IMR-90 (cell line): ENCODE data around the gene SF3B1. TPM values are rescaled to one million over a fixed set of nuclear protein-coding genes. Genes with fewer than 3 reads are reported as not detected.

ENCODE experiments used
- ATAC-seq: fragments of 200-7000 bp; cut with Tn5 transposase; 2 replicates; pipeline ENCODE4 v1.9.1; 2020; ENCODE audit warnings: low read depth, mild to moderate bottlenecking, moderate library complexity
- BruUV-seq: library from RNA; stranded (reverse); fragments of 400-500 nt; replicated peaks from 2 replicates; lab custom pipeline; 2021; lab: Mats Ljungman, UMichigan
- CTCF ChIA-PET: fragments of 300-600 bp; formaldehyde crosslinking; extraction: SDS; loops from one replicate; lab custom pipeline; 2021; ENCODE audit warnings: antibody characterized with exemption; lab: Yijun Ruan, JAX
- POLR2A ChIA-PET: fragments of 300-600 bp; sonication (Branson Sonifier 250); formaldehyde crosslinking; loops from one replicate; lab custom pipeline; 2022; ENCODE audit warnings: antibody characterized with exemption; ENCODE audit not compliant: unreplicated experiment; lab: Charles Lee
- DNase-seq: peaks from one replicate; pipeline ENCODE4 v3.0.0; 2013
- H2AFZ ChIP-seq: replicated peaks from 2 replicates; pipeline ENCODE3; 2013; ENCODE audit warnings: low read length, mild to moderate bottlenecking; ENCODE audit not compliant: poor library complexity
- H2AK5ac ChIP-seq: 2 replicates; pipeline ENCODE4 v1.6.1; 2013; ENCODE audit warnings: low read depth, low read length, inconsistent platforms
- H2AK9ac ChIP-seq: replicated peaks from 2 replicates; pipeline ENCODE3; 2013; ENCODE audit warnings: mild to moderate bottlenecking, low read depth, low read length, moderate library complexity; ENCODE audit not compliant: poor library complexity
- H2BK120ac ChIP-seq: 2 replicates; pipeline ENCODE4 v1.6.1; 2013; ENCODE audit warnings: low read depth, low read length, inconsistent platforms
- H2BK15ac ChIP-seq: 3 replicates; pipeline ENCODE4 v1.6.1; 2013; ENCODE audit warnings: low read depth, low read length, inconsistent platforms
- H2BK20ac ChIP-seq: 2 replicates; pipeline ENCODE4 v1.6.1; 2013; ENCODE audit warnings: low read depth, mild to moderate bottlenecking, inconsistent platforms, low read length, moderate library complexity
- H2BK5ac ChIP-seq: 2 replicates; pipeline ENCODE4 v1.6.1; 2013; ENCODE audit warnings: mild to moderate bottlenecking, low read depth, low read length, inconsistent platforms; ENCODE audit not compliant: poor library complexity, severe bottlenecking
- H3K14ac ChIP-seq: replicated peaks from 2 replicates; pipeline ENCODE4 v1.6.1; 2013; ENCODE audit warnings: low read depth, low read length, inconsistent platforms
- H3K18ac ChIP-seq: 2 replicates; pipeline ENCODE4 v1.6.1; 2013; ENCODE audit warnings: low read depth, low read length, control low read depth
- H3K23ac ChIP-seq: 2 replicates; pipeline ENCODE4 v1.6.1; 2013; ENCODE audit warnings: low read depth, low read length, inconsistent platforms
- H3K27ac ChIP-seq: 2 replicates; pipeline ENCODE4 v1.5.1; 2013; ENCODE audit warnings: mild to moderate bottlenecking, control low read depth, low read length; ENCODE audit not compliant: insufficient read depth
- H3K27me3 ChIP-seq: 2 replicates; pipeline ENCODE4 v1.6.1; 2013; ENCODE audit warnings: low read length; ENCODE audit not compliant: control insufficient read depth, insufficient read depth
- H3K36me3 ChIP-seq: 2 replicates; pipeline ENCODE4 v1.6.1; 2013; ENCODE audit warnings: low read length, mixed read lengths; ENCODE audit not compliant: control insufficient read depth, insufficient read depth
- H3K4ac ChIP-seq: 2 replicates; pipeline ENCODE4 v1.6.1; 2013; ENCODE audit warnings: low read depth, low read length, inconsistent platforms
- H3K4me1 ChIP-seq: 2 replicates; pipeline ENCODE4 v1.6.1; 2013; ENCODE audit warnings: low read length, mixed read lengths; ENCODE audit not compliant: control insufficient read depth, insufficient read depth
- H3K4me2 ChIP-seq: 2 replicates; pipeline ENCODE4 v1.6.1; 2013; ENCODE audit warnings: low read depth, mild to moderate bottlenecking, control low read depth, low read length, moderate library complexity
- H3K4me3 ChIP-seq: 2 replicates; pipeline ENCODE4 v1.5.1; 2013; ENCODE audit warnings: low read depth, mild to moderate bottlenecking, control low read depth, low read length, moderate library complexity; ENCODE audit not compliant: insufficient read depth
- H3K56ac ChIP-seq: 2 replicates; pipeline ENCODE4 v1.6.1; 2013; ENCODE audit warnings: low read length, inconsistent platforms; ENCODE audit not compliant: insufficient read depth; ENCODE audit errors: extremely low read depth
- H3K79me1 ChIP-seq, 2 experiments: 2 replicates each; pipeline ENCODE4 v1.6.1; 2013; ENCODE audit warnings: low read length in 2 of 2, inconsistent platforms in 1 of 2, low read depth in 1 of 2
- H3K9ac ChIP-seq: 2 replicates; pipeline ENCODE4 v1.6.1; 2013; ENCODE audit warnings: low read depth, low read length, control low read depth
- H3K9me1 ChIP-seq: 2 replicates; pipeline ENCODE4 v1.6.1; 2013; ENCODE audit warnings: low read length, inconsistent platforms; ENCODE audit not compliant: insufficient read depth
- H3K9me3 ChIP-seq: 2 replicates; pipeline ENCODE4 v1.6.1; 2013; ENCODE audit warnings: low read length; ENCODE audit not compliant: control insufficient read depth, insufficient read depth
- H4K20me1 ChIP-seq: 2 replicates; pipeline ENCODE4 v1.6.1; 2013; ENCODE audit warnings: low read length, inconsistent platforms; ENCODE audit not compliant: insufficient read depth
- H4K5ac ChIP-seq: 2 replicates; pipeline ENCODE4 v1.6.1; 2013; ENCODE audit warnings: mild to moderate bottlenecking, low read depth, low read length, control low read depth
- H4K8ac ChIP-seq, 2 experiments: 2 replicates each; pipeline ENCODE4 v1.6.1; 2013; ENCODE audit warnings: low read depth in 2 of 2, low read length in 2 of 2, control low read depth in 1 of 2, inconsistent platforms in 1 of 2
- H4K91ac ChIP-seq: 2 replicates; pipeline ENCODE4 v1.6.1; 2013; ENCODE audit warnings: low read depth, low read length, inconsistent platforms; ENCODE audit not compliant: insufficient read depth
- BHLHE40 ChIP-seq: fragments of 150-350 bp; IDR thresholded peaks from 2 replicates; pipeline ENCODE4 v1.6.1; 2016; ENCODE audit warnings: mild to moderate bottlenecking, low read depth, low read length
- CEBPB ChIP-seq: IDR thresholded peaks from 2 replicates; pipeline ENCODE4 v1.6.1; 2012; ENCODE audit warnings: low read depth, low read length, improper control_type of control experiment
- CHD1 ChIP-seq: IDR thresholded peaks from 2 replicates; pipeline ENCODE4 v1.6.1; 2012; ENCODE audit warnings: low read depth, low read length, improper control_type of control experiment
- CTCF ChIP-seq: conservative IDR thresholded peaks from 2 replicates; pipeline ENCODE4 v1.5.1; 2012; ENCODE audit warnings: mild to moderate bottlenecking, low read depth, low read length, improper control_type of control experiment
- ELK1 ChIP-seq: fragments of 150-350 bp; IDR thresholded peaks from 2 replicates; pipeline ENCODE4 v1.6.1; 2016; ENCODE audit warnings: low read depth, mild to moderate bottlenecking, low read length, moderate library complexity, borderline replicate concordance
- FOS ChIP-seq: fragments of 150-350 bp; IDR thresholded peaks from 2 replicates; pipeline ENCODE4 v1.6.1; 2016; ENCODE audit warnings: low read depth, low read length
- MAFK ChIP-seq: IDR thresholded peaks from 2 replicates; pipeline ENCODE4 v1.6.1; 2012; ENCODE audit warnings: low read depth, low read length, improper control_type of control experiment
- MAZ ChIP-seq: IDR thresholded peaks from 2 replicates; pipeline ENCODE4 v1.6.1; 2012; ENCODE audit warnings: low read depth, mild to moderate bottlenecking, low read length, improper control_type of control experiment, moderate library complexity, borderline replicate concordance
- MXI1 ChIP-seq: IDR thresholded peaks from 2 replicates; pipeline ENCODE4 v1.6.1; 2012; ENCODE audit warnings: low read depth, mild to moderate bottlenecking, low read length, moderate library complexity, borderline replicate concordance
- NFE2L2 ChIP-seq: fragments of 150-350 bp; IDR thresholded peaks from 2 replicates; pipeline ENCODE4 v1.6.1; 2016; ENCODE audit warnings: low read depth, mild to moderate bottlenecking, low read length
- POLR2A ChIP-seq: IDR thresholded peaks from 2 replicates; pipeline ENCODE4 v1.6.1; 2012; ENCODE audit warnings: mild to moderate bottlenecking, low read depth, low read length
- RCOR1 ChIP-seq: IDR thresholded peaks from 2 replicates; pipeline ENCODE4 v1.6.1; 2012; ENCODE audit warnings: mild to moderate bottlenecking, low read length, improper control_type of control experiment; ENCODE audit not compliant: insufficient replicate concordance
- RFX5 ChIP-seq: IDR thresholded peaks from 2 replicates; pipeline ENCODE4 v1.8.0; 2012; ENCODE audit warnings: low read depth, mild to moderate bottlenecking, low read length, moderate library complexity
- SMC3 ChIP-seq: fragments of 150-350 bp; IDR thresholded peaks from 2 replicates; pipeline ENCODE4 v1.6.1; 2016; ENCODE audit warnings: low read depth, mild to moderate bottlenecking, antibody characterized with exemption, low read length, moderate library complexity
- USF2 ChIP-seq: fragments of 150-350 bp; IDR thresholded peaks from 2 replicates; pipeline ENCODE4 v1.6.1; 2017; ENCODE audit warnings: mild to moderate bottlenecking, antibody characterized with exemption, low read length, low read depth
- WGBS, 2 experiments: methylation state at CpG; one replicate each; pipeline versions ENCODE4 v1.1.5 to v1.1.7; 2013; ENCODE audit warnings: missing lambda C conversion rate in 2 of 2; ENCODE audit not compliant: insufficient read length in 1 of 2; ENCODE audit errors: extremely low coverage in 2 of 2; 5-methylcytosine and 5-hydroxymethylcytosine counted together
- dilution Hi-C: fragments of 300-500 bp; cut with HindIII; formaldehyde crosslinking; loops from one replicate; pipeline ENCODE4 v1.14.3; 2018; ENCODE audit warnings: low sequenced_read_pairs; ENCODE audit not compliant: unreplicated experiment
- in situ Hi-C: fragments of 300-500 bp; cut with MboI; formaldehyde crosslinking; loops from 3 replicates; pipeline ENCODE4 v1.14.3; 2019; ENCODE audit warnings: low sequenced_read_pairs, inconsistent platforms, mixed read lengths
- intact Hi-C: fragments of 100-400 bp; cut with micrococcal nuclease; formaldehyde crosslinking; loops from 2 replicates; pipeline ENCODE4 v1.10.0; 2022
- polyA plus RNA-seq, 3 experiments: library from polyadenylated mRNA; depleted of rRNA; stranded (reverse); fragments of >200 nt; gene quantifications; 2 replicates each; pipeline ENCODE4 v1.2.3, GENCODE V29; 2012; ENCODE audit warnings: low replicate concordance in 1 of 3
- total RNA-seq: library from RNA; depleted of rRNA; stranded (reverse); fragments of >200 nt; gene quantifications from 2 replicates; pipeline ENCODE4 v1.2.3, GENCODE V29; 2012

SF3B1 gene
- total and polyA plus RNA-seq, 2 of the 4 experiments (the other 2 are of a cell fraction): 326 to 942 TPM

- TF ChIP-seq MAZ (no peak), BHLHE40 (no peak), RCOR1 (no peak), SMC3 (no peak)
These were observed 43.0 kb upstream of the SF3B1 start (continued) for GRCh38 chr2:197477797-197478196.

GRCh38 chr2:197472166-197472565, 37.3 kb upstream of the SF3B1 start:
- BruUV-seq: no TSS peak
- POLR2A ChIA-PET: no interaction called here
- ATAC-seq: no peak

More at GRCh38 chr2:197472166-197472565, 37.3 kb upstream of the SF3B1 start:
- no peak overlapping the region for H2BK15ac ChIP-seq
- H2AK5ac ChIP-seq: no peak overlapping the region
- CTCF ChIA-PET: no interaction called here
- TF ChIP-seq CHD1 (no peak), RFX5 (no peak), CTCF (no peak), MAFK (no peak), RCOR1 (no peak), ELK1 (no peak), MXI1 (no peak), SMC3 (no peak), POLR2A (no peak), FOS (no peak), BHLHE40 (no peak), NFE2L2 (no peak), MAZ (no peak), USF2 (no peak), CEBPB (no peak)
- no peak overlapping the region for H3K18ac ChIP-seq
- H3K4me3 ChIP-seq: no peak overlapping the region
- H3K27me3 ChIP-seq: no peaks in the 10 kb centered on the region
- no peak overlapping the region for H2BK120ac ChIP-seq
- no peak overlapping the region for H4K5ac ChIP-seq
- H3K4ac ChIP-seq: no peak overlapping the region
- H3K14ac ChIP-seq: no peak overlapping the region
- H3K4me1 ChIP-seq: no peaks in the 10 kb centered on the region
- H2AK9ac ChIP-seq: no peak overlapping the region
- H2AFZ ChIP-seq: no peak overlapping the region
- no peak overlapping the region for H3K27ac ChIP-seq
- H3K4me2 ChIP-seq: no peak overlapping the region
- H3K9me3 ChIP-seq: no peaks in the 10 kb centered on the region
- H3K9ac ChIP-seq: no peak overlapping the region
- no peak overlapping the region for H3K56ac ChIP-seq
- dilution Hi-C loops: no loop called here
- no peak overlapping the region for H4K91ac ChIP-seq
- H3K79me1 ChIP-seq: peaks cover 5 to 17% of the 10 kb centered on the region in 2 experiments; a peak in 2 of 4 replicates
- DNase-seq: no peak
- peaks cover 45% of the 10 kb centered on the region for H3K36me3 ChIP-seq
- in situ Hi-C loops: no loop called here
- H3K23ac ChIP-seq: no peak overlapping the region
- no peaks in the 10 kb centered on the region for H4K20me1 ChIP-seq
- H4K8ac ChIP-seq: no peak overlapping the region
- WGBS, 2 experiments: no CpG with 5 or more reads among the region's 5 CpGs
- no peaks in the 10 kb centered on the region for H3K9me1 ChIP-seq
- H2BK5ac ChIP-seq: no peak overlapping the region
- no peak overlapping the region for H2BK20ac ChIP-seq
- intact Hi-C loops: loop anchor here (5.0 kb wide), 1 partner anchor 70 kb away; no protein-coding TSS in a partner anchor
